HFF-Myc (cell line): ENCODE measurements around the gene CNTN1.

Experiments used
- DNase-seq: peaks from one replicate; pipeline ENCODE4 v3.0.0-alpha.2; 2011; ENCODE audit warnings: low read depth; ENCODE audit errors: extremely low read depth
- H3K4me3 ChIP-seq: replicated peaks from 2 replicates; pipeline ENCODE4 v1.5.1; 2011; ENCODE audit warnings: low read depth, mild to moderate bottlenecking, control low read depth, low read length
- CTCF ChIP-seq: IDR thresholded peaks from 2 replicates; pipeline ENCODE4 v1.5.1; 2012; ENCODE audit warnings: mild to moderate bottlenecking, low read depth, low read length, control low read depth; ENCODE audit errors: missing control alignments

Gene CNTN1

GRCh38 chr12:40946612-40947194, 254.5 kb downstream of the CNTN1 start:
- H3K4me3 ChIP-seq, result no peak overlapping the region
- TF ChIP-seq CTCF, result peak; percentile 18
- DNase-seq, result no peak

- no peak for TF ChIP-seq CTCF
- no peak for DNase-seq
- H3K4me3 ChIP-seq, result no peak overlapping the region
Observed at GRCh38 chr12:40947797-40948196, 255.6 kb downstream of the CNTN1 start.

- H3K4me3 ChIP-seq, result no peak overlapping the region
- DNase-seq, result no peak
- no peak for TF ChIP-seq CTCF
Observed at GRCh38 chr12:40953076-40953475, 260.8 kb downstream of the CNTN1 start.

- no peak overlapping the region for H3K4me3 ChIP-seq
- no peak for DNase-seq
- no peak for TF ChIP-seq CTCF
Observed at GRCh38 chr12:40957417-40957816, 265.2 kb downstream of the CNTN1 start.

GRCh38 chr12:40959041-40959440, 266.8 kb downstream of the CNTN1 start:
- DNase-seq, result no peak
- H3K4me3 ChIP-seq, result no peak overlapping the region
- TF ChIP-seq CTCF, result no peak

- DNase-seq, result no peak
- no peak for TF ChIP-seq CTCF
- no peak overlapping the region for H3K4me3 ChIP-seq
Observed at GRCh38 chr12:40963751-40964150, 271.5 kb downstream of the CNTN1 start.

GRCh38 chr12:40969796-40970195, 277.6 kb downstream of the CNTN1 start:
- no peak overlapping the region for H3K4me3 ChIP-seq
- DNase-seq, result no peak
- TF ChIP-seq CTCF, result no peak
